HTR-8/SVneo (cell line): Measurements from ENCODE around the gene HS3ST5.

Source experiments
- DNase-seq: peaks from one replicate; pipeline ENCODE4 v3.0.0; 2011; ENCODE audit warnings: low spot score, mixed read lengths; ENCODE audit not compliant: insufficient read length
- FAIRE-seq: peaks from 2 replicates; lab custom pipeline; 2011; peaks lifted over from hg19 to GRCh38; lab: Jason Lieb, UNC

The HS3ST5 gene

DNA sequence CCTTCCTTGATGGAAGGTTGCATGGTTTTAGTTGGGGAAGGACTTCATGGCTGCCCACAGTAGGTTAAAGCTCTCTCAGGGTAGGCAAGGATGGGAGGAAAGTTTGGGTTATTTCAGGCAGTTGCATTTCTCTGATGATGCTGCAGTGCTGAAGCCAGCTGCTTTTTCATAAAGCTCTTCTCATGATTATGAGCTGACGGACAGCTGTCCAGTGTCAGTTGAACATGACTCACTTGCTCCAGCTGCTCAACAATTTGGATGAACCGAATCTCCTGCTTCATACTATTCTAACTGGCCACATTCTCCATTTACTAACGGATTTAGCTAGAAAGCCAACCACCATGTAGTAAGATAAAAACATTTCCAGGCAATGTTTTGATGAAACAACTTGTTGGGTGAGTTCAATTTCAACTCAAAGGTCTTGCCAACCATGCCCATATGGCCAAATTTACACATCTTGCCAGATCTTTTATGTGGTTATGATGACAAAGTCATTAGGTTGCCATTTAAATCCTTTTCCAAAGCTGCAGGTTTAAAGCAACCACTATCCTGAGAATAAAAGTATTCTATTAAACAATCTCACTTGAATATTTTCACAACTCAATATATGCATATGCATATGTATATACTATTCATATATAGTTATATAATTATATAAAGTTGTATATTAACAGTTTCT lies 125.9 kb downstream of the HS3ST5 start:
- no peak for DNase-seq
- FAIRE-seq = no peak

DNA sequence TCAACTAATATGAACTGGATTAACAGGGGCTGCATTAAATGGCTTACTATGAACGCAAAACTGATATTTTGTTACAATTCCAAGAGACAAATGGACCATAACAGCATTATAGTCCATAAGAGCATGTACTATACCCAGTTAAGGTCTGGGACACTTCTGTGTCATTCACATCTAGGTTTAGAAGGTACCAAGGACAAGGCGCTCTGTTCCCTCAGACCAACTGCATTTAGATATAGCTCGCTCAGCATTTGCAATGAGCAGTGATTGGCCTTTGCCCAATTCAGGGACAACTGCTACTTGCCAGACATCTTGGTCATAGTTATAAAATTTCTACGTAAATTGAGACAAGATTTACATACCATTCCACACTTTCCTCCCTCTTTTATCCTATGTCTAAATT lies 132.4 kb downstream of the HS3ST5 start:
- FAIRE-seq (no peak), DNase-seq (no peak)

GRCh38 chr6:114203460-114203859 lies 139.4 kb downstream of the HS3ST5 start:
- no peak for FAIRE-seq
- DNase-seq = no peak

DNA sequence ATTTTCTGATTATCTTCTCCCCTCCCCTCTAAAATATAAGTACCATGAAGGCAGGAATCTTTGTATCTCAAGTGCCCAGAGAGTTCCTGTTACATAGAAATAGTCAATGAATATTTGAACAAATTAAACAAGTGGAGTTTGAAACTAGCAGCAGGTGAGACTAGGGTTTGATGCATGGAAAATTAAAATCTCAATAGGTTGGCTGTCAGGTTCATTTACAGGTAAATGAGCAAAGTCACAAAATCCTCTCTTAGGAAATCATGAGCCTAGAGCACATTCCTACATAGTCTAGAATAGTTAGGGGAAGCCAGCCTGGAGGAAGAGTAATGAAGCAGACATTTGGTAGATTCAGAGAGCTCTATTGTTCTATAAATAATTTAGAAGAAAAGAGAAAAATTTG lies 140.4 kb downstream of the HS3ST5 start:
- FAIRE-seq (no peak), DNase-seq (no peak)

GRCh38 chr6:114200891-114201290 lies 141.9 kb downstream of the HS3ST5 start:
- no peak for FAIRE-seq
- DNase-seq = no peak

DNA sequence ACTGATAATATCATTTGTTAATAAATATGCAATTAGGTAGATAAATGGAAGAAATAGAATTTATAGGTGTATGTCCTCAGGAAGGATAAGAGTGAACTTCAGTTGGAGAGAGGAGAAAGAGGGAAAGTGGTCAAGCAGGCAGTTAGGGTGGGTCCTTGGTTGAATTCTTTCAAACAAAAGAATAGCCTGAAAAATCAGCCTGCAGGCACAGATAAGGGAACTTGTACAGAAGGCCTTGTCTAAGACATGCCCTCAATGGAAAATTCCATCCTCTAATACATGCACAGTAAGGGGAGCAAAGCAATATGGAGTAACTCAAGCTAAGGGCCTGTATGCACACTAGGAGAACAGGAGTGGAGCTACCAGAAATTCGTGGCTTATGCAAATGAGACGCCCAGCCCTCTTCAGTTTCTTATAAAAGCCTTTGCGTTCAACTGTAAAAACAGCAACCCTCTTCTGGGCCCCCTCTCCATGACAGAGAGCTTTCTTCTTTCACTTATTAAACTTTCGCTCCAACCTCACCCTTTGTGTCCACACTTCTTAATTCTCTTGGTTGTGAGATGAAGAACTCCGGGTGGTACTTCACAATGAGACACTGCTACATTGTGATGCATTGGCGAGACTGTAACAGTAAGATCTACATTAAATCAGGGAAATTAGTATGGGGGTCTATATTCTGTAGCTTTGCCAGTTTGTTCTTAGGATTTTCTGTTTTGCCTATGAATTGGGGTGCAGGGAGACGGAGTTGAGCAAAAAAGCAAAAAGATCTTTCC lies 147.0 kb downstream of the HS3ST5 start:
- no peak for DNase-seq
- no peak for FAIRE-seq

DNA sequence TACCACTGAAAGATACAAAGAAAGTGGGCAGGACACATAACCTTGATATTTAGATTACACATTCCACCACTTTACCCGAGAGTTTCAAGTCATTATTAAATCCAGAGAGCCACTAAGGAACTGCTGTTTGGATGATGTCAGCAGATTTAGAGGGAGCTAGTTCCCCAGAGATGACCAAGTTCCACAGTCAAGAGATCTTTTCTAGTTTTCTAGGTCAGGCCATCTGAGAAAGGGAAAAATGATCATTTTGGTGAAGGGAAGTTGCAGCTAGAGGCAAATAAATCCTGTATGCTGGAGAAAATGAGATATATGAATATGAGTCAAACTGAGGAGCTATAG lies 147.8 kb downstream of the HS3ST5 start:
- DNase-seq (no peak), FAIRE-seq (no peak)

DNA sequence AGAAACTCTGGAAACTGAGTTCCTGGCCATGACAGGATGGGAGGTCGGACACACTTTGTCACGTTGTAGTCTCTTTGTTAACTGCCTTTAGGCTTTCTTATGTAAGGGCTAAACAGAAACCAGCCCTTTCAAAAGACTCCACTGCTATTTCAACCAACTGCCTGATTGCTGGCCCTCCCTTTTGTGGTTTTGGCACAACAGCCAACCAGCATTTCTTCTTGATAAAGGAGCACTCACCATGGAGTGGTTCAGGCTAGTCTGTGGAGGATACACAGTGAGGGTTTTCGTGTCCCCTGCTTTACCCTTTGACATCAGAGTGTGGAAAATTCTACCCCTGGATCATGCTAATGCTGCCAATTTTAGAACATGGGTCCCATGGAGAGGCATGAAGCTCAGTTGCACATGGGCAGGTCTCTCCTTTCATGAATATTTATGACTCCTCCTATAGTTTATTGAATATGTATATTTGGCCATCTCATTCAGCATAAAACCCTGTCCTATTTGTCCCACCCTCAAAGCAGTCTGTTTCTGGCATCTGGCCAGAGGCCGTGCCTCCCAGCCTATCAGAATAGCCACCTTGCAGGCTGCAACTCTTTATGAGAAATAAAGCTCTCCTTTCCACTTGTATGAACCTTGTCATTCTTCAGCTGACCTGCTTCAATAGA lies 148.3 kb downstream of the HS3ST5 start:
- DNase-seq (no peak), FAIRE-seq (no peak)

GRCh38 chr6:114187563-114187962 lies 155.3 kb downstream of the HS3ST5 start:
- FAIRE-seq (no peak), DNase-seq (no peak)

DNA sequence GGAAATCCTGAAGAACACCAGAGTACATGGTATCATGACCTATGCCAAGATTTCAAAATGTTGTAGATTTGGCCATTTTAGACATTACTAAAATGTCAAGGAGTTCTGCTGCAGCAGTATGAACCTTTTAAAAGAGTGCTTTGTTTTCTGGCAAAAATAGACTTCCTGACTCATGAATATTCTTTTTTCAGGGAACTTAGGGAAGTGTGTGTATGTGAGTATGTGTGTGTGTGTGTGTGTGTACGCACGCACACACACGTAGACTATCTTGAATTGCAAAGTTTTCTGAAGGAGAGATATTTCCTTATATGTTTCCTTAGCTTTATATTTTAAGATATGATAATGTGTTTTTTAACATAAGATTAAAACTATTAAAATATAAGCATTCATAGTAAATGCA lies 161.2 kb downstream of the HS3ST5 start:
- DNase-seq (no peak), FAIRE-seq (no peak)

GRCh38 chr6:114179411-114179810 lies 163.4 kb downstream of the HS3ST5 start:
- DNase-seq (no peak), FAIRE-seq (no peak)

DNA sequence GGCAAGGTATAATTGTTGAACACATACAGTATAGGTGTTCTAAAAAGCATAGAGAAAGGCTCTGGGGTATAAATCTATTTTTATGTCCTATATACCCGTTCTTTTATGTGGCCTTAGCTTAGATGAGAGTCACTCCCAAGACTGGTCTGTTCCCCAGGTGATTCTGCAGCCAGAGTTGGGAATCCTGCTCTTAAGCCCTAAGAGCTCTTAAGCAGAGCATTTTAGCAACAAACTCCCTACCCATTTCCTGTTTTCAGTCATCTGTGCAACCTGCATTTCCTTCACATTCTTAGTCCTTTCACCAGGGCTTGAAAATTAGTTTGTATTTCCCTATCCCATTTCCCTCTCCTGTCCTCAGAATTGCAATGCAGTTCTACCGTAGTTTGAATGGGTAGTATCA lies 166.1 kb downstream of the HS3ST5 start:
- FAIRE-seq (no peak), DNase-seq (no peak)

DNA sequence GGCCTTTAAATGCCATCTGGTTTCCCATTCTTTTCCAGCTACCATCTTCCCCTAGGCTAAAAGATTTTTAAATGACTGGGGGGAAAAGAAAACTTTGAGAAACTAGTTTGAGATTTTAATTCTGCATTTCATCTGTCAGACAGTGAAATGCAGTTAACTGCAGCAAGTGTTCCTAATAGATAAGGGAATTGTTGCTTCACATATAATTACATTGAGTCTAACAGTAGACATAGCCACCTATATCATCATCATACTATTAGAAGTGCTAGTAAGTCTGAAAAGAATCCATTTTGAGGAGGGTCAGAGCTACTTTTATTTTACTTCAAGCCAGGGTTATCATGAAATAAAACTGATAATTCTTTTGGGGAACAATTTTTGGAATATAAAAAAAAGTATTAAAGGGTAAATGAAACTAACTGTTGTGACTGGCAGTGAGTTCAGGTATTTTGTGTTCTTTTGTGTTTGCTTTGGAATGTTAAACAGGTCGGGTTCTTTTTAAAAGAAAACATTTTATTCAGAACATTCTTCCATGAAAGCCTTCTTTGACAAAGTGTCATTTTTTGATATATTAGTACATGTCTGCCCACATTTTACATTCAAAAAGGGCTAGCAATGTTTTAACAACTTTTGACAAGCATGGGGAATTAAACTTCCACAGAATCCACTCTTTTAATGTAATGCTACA lies 170.1 kb downstream of the HS3ST5 start:
- FAIRE-seq (no peak), DNase-seq (no peak)

DNA sequence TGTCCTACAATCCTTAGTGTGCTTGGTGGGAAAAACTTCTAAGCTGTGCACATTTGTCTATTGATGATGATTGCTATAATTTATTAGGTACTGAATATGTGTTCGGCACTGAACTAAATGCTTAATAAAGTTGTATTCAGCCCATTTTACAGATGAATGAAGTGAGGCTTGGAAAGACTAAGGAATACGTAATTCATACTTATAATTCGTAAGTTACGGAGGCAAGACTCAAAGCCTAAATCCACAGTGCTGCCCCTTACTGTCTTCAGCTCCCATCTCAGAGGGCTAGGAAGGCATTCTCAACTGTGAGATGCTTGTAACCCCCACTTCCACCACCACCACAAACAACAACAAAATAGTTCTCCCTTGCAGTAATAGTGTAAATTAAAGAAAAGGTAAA lies 171.3 kb downstream of the HS3ST5 start:
- FAIRE-seq (no peak), DNase-seq (no peak)

GRCh38 chr6:114170958-114171387 lies 171.8 kb downstream of the HS3ST5 start:
- no peak for FAIRE-seq

DNA sequence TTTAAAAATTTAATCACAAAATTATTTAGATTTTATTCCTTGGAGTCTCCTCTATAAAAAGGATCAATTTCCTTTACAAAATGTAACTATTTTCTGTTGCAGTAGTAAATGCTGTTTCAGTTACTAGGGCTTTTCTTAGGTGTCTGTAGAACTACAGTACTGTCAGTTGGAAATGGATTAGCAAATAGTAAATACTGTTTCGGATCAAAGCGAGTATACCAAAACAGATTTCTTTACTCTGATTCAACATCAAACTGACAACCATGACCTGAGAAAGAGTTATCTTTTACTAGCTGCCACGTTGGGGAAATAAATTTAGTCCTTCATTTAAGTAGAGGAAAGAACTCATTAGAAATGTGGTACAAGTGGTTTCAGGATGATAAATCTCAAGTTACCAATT lies 172.5 kb downstream of the HS3ST5 start:
- FAIRE-seq (no peak), DNase-seq (no peak)

More at GRCh38 chr6:114170958-114171387, 171.8 kb downstream of the HS3ST5 start:
- DNase-seq = no peak

DNA sequence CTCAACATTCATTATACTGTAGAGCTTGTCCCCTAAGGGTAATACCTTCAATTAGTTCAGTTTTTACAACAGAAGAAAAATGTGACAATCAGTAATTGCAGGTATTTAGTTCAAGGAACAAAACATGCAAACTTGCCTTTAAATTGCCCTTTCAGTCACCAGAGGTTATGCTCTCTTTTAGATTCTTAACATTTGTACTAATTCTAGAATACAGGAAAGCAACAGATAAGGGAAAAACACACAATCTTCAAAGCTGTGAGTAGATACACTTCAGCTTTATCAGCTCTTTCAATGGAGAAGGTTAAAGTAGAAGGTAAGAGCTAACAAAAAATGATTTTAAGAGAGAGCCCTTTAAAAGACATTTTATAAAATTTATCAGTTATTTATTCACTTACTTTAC lies 173.1 kb downstream of the HS3ST5 start:
- FAIRE-seq (no peak), DNase-seq (no peak)

DNA sequence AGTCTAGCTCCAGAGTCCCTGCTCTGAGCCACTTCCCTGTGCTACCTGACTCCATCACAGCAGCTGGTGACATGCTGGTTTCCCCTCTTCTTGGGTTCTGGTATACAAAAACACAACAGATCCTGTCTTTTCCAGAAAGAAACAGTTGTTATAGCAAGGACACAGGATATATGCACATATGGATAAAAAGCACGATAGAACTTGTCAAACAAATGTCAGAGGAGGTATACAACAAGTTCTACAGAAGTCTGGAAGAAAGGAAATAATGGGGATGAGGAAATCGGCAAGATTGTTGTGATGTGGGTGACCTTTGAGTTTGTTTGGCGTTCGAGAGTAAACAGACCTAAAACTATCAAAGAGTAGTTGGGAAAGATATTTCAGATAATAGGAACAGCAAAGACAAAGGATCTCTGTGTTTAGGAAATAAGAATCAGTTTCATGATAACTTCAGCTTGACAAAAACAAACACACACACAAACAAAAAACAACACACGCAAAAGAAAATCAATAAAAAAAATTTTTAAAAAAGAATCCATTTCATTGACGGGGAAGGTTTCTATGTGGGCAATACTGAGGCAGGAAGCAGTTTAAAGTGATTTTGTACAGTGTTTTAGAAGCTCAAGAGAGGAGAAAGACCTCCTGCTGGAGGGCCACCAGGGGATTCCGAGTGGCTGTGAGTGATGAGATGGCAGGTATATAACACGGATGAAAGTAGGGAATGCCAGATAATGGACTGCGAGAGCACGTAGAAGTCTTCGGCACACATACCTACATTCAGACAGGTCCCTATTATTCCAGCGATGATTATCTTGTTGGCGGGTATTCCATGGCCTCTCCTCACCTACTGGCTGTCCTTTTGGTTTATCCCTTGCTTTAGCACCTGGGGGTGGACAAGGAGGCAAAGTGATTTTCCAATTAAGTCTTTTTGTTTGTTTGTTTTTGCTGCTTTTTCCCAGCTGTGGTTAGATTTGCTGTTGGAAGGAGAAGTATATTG lies 174.9 kb downstream of the HS3ST5 start:
- DNase-seq = no peak
- no peak for FAIRE-seq

GRCh38 chr6:114164207-114164606 lies 178.6 kb downstream of the HS3ST5 start:
- FAIRE-seq = no peak
- DNase-seq = no peak
